SW480 (cell line): ENCODE measurements around the gene COPZ1.

Experiments used
- DNase-seq: peaks from one replicate; pipeline ENCODE4 v3.0.0-alpha.2; 2016; ENCODE audit warnings: low spot score

The COPZ1 gene

DNA sequence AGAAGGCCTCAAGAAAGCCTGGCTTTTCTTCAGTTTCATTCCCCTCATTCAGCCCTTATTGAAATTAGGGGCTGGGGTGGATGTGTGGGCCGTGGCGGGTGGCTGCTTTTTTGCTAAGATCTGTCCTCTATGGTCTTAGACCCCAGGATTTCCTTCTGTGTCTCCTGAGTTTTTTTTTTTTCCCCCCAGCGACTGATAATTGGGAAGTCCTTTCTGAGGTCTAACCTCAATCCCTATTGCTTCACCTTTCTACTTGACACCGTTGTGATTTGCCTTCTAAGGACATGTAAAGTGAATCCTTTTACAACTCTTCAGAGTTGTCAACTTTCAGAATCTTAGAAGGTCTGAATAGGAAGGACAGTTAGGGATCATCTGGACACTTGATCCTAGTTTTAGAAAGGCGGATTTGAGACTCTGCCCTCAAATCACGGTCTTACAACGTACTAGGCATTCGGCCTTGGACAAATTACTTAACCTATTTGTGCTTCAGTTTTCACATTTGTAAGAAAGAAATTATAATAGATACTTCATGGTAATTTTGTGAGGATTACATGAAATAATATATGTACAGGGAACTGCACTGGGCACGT lies 34.9 kb downstream of the COPZ1 start:
- no peak for DNase-seq

DNA sequence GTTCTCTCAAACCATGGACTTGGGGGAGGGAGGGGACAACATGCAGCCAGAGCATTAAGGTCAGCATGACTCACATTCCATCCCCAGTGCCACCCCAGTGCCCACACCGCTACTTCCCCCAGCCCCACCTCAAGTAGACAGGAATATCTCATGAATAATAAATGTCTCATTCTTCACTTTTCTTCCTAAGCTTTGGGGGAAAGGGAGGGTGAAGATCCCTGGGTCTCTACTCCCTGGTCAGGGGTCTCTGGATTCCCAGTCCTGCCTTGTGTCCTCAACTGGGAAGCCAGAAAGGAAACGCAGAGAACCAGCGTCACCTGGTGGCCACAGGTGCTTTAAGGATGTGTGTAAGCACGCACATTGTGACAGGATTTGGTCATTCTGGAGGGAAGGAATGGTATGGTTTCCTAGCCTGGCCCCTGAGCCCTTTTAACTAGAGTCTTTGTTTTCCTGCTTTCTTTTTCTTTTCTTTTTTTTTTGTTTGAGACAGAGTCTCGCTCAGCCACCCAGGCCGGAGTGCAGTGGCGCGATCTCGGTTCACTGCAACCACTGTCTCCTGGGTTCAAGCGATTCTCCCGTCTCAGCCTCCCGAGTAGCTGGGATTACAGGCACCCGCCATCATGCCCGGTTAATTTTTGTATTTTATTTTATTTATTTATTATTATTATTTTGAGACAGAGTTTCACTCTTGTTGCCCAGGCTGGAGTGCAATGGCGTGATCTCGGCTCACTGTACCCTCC lies 36.0 kb downstream of the COPZ1 start:
- DNase-seq = peak; percentile 72

DNA sequence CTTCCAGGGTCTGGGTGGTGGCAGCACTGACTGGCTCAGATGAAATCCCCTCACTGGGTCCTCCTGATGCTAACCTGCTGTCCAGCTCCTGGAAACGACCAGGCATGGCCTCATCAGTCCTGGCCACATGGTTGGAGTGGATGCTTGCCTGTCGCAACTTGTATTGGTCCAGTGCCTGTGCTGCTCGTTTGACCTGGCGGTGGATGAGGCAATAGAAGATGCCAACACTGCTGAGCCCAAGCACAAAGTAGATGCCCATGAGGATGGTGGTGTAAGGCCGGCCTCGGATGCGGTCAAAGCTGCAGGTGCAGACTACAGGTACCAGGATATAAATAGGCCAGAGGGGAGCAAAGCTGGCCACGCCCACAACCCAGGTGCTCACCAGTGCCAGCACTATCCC lies 38.1 kb downstream of the COPZ1 start:
- no peak for DNase-seq

DNA sequence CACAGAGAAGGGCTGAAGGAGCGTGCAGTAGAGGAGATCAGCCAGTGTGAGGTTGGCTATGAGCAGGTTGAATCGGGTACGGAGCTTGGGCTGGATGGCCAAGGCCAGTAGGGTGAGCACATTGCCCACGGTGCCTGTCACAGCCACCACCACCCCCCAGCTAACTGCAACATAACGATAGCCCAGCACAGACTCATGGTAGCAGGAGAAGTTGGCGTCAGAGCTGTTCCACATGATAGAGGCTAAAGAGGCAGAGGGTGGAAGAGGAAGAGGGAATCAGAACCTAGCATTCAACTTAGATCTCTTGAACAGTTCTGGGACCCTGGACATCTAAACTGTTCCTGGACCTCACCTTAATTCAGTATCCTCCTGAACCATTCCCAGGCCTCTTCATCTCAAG lies 38.7 kb downstream of the COPZ1 start:
- no peak for DNase-seq

DNA sequence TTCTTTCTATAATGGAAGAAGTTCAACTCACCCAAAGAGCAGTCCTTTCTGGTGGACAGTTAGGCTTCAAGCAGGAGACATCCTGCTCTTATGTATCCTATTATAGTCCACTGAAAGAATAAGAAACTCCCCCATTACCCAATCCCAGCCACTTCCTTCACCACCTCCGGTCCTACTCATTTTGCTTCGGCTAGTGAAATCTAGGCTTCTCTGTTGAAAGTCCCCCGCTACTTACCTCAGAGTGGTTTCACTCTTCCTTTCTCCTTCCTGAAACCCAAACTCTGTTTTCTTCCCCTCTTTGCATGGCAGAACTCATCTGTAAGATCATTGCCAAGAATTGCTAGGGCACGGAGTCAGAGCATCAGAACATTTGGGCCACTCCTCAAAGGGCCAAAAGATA lies 39.5 kb downstream of the COPZ1 start, which contains the start of gene GPR84:
Gene GPR84, minus strand, starts transcription at position 74 of the 400 bp plus-strand sequence. CDS start 635 bp downstream, outside the sequence.
- DNase-seq = no peak

DNA sequence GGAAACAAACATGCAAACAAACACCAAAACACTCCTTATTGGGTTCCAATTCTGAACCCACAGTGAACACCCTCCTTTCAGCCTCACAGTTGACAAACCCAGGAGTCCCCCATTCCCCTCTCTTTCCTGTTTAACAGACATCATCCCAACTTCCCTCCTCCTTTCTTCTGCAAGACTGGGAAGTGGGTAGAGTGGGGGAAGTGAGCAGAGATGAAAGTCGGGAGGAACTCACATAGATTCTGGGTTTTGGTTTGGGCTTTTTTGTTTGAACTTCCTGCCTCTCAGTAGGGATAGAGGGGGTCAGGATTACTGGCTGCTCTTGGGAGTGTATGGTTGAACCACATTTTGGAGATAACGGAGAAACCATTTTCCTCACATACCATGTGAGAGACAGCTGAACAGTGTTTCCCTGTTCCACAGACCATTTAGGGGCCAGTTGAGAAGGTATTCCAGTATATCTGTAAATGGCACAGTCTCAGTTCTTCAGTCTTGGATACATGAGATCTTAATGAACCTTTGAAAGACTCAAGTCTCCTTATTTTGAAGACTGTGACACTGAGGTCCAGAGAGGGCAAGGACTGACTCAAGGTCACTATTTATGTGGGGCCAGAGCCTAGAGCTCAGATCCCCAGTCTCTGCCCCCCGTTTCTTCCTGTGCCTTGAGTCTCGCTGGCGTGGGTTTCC lies 43.2 kb downstream of the COPZ1 start:
- DNase-seq = no peak

DNA sequence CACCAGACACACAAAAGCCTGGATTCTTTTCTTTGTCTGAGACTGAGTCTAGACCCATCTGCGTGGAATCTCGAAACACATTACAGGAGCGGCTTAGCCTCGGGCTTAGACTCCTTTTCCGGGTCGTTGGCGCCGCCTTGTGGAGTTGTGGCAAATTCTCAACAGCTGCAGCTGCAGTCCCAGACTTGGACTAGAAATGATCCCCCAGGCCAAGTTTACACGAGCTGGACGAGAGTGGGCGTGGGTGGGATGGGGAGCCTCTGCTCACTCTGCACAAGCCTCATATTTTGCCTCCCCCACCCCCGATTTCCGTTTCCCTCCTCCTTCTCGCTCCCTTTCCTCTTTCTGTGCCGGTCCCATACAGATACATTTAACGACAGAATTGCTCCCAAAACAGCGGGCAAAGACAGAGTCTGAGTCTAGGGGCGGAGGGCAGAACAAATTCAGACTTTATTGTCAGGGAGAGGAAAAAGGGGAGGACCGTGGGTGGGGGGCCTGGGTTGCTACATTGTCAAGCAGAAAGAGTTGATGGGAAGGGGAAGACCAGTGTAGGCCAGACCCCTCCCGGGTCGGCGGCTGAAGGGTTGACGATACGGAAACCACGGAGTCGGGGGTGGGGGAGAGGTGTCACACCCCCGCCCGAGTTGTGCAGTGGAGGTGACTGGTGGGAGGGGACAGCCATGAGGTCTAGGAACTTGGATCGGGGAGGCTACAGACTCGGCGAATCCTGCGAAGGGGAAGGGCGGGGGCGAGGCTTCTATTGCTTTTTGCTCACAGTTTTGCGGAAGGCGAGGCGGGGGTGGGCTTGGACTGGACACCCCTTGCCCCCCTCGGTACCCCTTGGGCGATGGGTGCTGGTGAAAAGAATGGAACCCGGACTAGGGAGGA lies 44.0 kb downstream of the COPZ1 start:
- DNase-seq = peak; percentile 76

DNA sequence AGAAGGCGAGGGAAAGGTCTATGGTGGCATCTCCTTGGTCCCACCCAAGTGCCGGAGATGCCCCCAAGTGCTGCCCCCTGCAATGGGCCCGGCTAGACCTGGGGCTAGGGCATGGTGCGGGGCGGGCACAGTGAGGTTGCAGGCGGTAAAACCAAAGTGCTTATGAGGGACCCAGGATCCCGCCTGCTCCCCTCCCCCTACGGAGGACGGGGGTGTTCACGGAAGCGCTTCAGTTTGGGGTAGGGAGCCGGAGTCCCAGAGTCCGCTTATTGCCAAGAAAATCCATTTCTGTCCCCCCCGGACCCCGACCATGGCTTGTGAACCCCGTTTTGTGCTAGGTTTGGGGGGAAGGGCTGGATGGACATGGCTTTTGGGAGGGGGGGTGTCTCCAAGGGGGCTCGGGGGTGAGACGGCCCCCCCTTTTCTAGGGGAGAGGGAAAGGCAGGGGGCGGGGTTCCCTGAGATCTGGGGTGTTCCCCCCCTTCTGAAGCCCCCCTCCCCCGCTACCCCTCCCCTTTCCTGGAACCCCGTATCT lies 44.7 kb downstream of the COPZ1 start:
- no peak for DNase-seq

DNA sequence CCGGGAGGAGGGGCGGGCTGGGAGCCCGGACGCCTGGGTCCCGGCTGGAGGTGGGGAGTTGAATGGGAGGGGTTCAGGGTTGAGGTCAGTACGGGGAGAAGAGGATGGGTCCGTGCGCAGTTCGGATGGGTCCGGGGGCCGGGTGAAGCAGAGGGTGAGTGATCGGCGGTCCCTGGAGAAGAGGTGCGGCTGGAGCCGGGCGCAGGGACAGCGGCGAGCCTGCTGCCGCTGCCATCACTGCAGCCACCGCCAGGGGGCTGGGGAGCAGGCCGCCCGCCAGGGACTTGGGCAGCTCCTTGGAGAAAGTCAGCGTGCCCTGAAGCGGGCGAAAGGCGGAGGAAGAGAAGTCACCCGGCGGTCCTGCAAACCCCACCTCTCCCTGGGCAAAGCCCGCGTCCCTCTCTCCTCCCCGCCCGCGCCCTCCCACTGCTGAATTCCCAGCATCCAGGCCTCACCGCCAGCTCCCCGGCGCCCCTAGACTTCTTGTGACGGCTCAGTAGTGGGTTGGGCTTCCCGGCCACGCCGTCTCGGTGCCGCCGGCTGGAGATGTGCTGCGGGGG lies 45.3 kb downstream of the COPZ1 start:
- no peak for DNase-seq

DNA sequence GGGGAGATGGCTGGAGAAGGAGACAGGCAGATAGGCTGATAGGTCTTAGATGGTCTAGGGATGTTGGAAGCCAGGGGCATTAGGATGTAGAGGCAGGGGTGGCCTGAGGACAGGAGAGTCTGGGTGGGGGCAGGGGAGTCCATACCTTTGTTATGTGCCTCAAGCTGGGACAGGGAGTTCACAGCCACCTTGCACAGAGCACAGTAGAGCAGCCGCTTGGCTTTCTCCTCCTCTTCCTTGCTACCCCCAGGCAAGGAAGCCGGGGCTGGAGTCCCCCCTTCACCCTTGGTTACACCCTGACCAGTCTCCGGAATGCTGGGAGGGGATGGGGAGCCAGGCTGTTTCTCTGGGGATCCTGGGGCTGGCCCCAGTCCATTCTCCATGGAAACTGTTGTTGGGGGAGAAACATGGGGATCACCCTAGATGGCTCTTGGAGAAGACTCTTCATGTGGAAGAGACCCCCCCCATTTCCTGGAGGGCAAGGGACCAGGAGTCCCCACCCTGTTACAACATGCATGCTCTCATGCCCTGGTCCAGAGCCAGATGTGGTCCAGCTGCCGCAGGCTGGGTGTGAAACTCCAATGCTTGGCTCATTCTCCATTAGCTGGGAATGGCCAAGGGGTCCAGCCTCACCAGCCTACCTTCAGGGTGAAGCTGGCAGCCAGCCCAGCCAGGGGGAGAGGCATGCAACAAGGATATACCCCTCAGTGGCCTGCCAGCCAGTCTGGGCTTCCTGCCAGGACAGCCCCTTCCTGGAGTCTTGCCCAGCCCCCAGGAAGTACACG lies 46.6 kb downstream of the COPZ1 start:
- DNase-seq = no peak

DNA sequence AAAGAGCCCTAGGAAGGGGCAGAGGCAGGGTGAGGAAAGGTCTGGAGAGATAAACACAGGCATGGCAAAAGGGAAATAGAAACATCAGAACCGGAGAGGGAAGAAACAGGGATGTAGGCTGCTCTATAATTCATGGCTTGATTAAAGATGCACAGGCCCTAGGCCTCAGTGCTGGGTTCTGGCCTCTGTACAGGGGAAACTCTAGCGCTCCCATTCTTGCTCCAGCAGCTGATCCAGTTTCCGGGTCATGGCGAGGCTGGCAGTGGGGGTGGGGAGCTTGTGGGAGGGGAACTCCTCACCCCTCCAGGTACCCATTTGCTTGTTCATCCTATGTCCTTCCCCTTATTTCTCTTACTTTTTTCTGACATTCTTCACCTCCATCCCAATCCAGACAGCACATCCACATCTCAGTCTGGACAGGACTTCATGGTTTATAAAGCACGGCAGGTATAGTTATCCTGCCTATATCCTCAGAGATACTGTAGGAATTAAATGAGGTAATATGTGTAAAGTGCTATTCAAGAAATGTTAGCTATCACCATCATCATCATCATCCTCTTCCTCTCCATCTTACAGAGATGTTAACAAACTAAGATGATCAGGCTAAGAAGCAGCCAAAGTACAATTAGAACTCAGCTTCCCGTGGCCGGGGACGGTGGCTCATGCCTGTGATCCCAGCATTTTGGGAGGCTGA lies 47.3 kb downstream of the COPZ1 start:
- DNase-seq = no peak

DNA sequence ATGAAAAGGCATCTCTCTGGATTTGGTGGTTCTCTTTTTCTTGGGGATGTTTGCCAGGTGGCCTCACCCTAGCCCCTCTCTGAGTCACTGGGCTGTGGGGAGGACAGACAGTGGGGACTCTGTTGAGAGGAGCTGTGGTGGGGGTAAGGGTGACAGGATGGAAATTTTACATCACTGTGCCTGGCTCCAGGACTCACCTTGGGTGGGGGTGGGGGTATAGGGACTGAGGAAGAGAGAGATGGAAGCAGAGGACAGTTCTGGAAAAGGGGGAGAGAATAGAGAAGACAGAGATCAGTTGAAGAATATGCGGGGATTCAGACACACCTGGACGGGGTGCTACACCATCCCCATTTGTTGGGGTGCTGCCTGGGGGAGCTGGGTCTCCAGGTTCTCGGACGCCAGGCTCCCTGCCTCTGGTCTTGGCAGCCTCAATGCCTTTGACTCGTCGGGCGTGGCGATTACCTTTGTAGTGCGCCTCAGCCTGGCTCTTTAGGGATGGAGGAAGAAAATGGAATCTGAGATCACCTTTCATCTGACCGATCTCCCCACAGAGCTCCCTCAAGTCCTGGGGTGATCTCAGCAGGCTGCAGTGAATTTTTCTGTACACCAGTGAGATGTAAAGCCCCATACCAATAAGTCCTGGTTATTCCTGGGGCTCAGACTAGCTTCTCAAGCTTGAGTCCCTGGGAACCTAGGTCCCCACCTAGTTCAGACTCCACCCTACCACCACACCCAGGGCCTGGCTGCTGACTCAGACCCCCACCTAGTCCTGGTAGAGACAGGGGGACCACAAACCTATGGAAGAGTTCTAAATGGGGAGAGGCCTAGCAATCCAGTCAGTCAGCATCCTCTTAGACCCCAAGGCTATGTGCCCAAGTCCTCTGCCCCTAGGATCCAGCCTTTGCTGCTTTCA lies 49.0 kb downstream of the COPZ1 start:
- peak; percentile 72 for DNase-seq

DNA sequence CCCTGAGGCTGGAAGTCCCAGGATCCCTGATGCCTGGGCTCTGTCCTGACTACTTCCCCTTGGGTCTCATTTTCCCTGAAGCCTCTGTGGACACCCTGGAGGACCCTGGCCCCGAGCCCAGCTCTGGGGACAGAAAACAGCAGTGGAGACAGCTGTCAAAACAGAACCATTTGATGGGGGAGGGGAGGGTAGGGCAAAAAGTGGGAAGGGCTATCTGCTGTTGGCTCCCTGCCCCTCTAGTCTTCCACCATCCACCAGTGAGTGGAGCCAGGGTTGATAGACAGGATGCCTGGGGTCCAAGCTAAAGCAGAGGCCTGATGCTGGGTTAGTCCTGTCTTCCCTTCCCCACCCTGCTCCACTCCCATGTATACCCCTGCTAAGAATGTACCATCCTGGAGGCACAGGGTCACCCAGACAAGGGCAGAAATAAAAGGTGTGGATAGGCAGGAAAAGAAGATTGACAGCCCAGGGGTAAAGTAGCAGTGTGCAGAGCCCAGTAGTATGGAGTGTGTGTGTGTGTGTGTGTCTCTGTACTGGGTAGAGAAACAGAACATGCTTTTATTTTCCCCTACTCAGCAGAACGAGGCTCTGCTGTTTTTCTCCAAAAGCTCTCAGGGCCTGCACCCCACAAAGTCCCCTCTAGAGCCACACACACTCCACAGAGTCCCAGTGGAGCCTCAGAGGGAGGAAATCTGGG lies 49.8 kb downstream of the COPZ1 start:
- no peak for DNase-seq

DNA sequence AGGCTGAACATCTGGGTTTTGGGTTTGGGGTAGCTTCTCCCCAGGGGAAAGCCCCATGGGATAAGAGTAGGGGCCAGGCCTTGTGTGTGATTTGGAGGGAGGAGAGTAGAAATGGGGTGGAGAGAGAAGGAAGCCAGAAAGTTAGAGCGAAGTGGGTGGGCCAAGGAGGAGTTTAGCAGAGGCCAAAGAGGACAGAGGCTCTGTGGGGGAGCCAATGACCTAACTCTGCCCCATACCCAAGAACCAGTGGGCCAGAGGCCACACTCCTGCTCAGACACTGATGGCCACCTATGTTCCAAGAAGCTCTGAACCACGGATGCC lies 50.3 kb downstream of the COPZ1 start:
- DNase-seq = no peak

DNA sequence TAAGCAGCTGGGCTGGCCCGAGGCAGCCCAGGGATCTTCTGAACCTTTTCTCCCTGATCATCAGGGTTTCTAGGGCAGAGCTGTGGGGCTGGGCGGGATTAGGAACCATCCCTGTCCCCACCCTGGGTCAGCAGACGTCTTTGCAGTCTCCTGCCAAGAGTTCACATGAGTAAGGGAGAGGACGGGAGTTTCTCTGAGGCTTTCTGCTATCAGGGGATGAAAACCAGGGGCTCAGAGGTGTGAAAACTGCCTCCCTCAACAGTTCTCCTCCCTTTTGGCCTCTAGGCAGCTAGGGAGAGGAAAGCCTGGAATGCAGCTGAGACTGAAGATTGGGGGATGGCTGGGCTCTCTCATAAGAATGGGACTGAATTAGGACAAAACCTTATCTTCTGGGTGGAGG lies 51.7 kb downstream of the COPZ1 start:
- DNase-seq = no peak

DNA sequence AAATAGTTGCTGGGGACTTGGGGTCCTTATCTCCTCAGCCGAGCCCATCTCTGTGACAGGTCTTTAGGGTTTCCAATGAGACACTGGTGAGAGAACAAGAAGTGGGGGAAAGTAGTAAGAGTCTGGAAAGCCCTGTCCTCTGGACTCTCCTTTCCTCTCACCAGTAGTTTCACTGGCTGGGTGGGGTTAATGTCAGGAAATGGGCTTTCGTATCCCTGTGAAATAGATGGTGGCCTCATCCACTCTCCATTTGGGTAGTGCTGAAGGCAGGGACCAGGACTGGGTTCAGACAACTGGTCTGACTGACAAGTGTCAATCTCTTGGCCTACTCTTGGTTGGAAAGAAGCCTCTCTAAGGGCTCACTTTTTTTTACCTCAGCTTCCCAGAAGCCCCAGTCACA lies 52.1 kb downstream of the COPZ1 start:
- DNase-seq = no peak

DNA sequence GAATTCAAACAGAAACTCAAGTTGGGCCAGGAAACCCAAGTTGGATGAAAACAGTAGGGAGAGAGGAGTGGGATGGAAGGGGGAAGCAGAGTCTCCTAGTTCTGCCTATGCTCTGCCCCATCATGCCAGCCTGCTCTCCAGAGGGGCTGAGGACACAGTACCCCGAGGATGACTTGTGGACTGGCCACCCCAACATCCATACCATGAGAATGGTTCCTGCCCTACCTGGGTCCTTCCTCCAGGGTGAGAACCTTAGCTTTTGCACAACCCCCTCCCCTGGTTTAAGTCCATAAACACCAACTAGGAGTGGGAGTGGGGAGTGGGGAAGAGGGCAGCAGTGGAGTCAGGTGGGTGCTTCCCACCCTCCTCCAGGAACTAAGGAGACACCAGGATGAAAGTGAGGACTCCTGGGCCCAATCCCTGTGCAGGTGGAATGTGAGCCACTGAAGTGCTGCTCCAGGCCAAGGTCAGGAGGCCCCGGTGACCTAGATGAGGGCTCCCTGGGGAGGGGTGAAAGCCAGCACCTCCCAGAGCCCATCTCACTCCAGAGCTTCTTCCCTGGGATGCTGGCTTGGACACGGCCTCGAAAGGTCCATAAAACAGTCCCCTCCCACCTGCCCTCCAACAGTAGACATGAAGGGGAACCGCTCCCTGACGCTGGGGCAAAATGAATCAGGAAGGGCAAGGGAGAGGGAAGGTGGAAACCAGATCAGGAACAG lies 53.0 kb downstream of the COPZ1 start:
- no peak for DNase-seq

DNA sequence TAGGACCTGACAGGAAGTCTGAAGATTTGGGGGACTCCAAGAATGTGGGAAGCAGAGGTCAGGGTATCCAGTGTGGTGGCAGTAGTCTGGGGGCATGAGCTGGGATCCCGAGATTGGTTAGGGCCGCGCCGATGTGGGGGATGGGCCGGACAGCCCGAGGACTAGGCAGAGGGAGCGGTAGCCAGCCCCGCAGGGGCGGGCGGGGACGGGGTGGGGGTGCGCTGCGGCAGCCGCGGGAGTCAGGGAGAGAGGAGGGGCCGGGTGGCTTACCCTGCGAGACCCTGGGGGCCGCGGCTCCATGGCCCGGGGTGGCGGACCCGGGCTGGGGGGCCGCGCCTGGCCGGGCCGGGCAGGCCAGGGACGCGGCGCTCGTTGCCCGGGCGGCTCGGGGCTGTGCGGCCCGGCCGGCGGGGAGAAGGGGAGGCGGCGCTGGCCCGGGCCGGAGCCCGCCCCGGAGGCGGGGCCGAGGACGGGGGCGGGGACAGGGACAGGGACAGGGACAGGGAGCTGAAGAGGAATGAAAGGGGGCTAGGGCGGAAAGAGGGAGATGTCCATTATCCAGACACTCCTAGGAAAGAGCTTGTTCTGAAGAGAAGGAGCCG lies 54.0 kb downstream of the COPZ1 start:
- peak; percentile 53 for DNase-seq
